ENCODE measurements around the gene MAP2K3.

DNA sequence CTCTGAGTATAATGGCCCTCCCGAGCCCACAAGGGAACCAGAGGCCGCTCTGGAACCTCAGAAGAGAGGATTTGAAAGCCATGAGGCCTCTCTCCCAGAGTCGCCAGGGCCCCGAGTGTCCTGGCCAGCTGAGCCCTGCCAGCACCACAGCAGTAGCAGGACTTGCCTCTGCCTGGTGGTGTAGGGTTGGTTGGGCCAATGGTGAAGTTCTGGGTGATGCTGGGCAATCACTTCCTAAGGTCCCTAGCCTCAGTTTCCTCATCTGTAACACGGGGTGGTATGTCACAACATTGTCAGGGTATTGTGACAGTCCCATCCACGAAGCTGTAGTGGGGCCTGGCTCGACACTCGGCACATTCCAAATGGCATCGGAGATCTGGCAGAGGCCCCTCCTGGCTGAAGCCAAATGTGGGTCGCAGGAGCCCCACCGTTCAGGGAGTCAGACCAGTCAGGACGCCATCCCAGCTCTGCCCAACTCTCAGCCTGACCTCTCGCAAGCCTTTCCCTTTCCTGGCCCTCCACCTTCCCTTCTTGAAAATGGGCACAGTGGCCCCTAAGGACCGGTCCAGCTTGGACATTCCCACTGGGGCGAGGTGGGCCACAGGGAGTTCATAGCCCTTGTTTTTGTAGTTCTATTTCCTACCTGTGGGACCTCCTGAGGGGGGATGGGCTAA lies 33.0 kb upstream of the MAP2K3 start:
- TF ChIP-seq, protein P1, sequence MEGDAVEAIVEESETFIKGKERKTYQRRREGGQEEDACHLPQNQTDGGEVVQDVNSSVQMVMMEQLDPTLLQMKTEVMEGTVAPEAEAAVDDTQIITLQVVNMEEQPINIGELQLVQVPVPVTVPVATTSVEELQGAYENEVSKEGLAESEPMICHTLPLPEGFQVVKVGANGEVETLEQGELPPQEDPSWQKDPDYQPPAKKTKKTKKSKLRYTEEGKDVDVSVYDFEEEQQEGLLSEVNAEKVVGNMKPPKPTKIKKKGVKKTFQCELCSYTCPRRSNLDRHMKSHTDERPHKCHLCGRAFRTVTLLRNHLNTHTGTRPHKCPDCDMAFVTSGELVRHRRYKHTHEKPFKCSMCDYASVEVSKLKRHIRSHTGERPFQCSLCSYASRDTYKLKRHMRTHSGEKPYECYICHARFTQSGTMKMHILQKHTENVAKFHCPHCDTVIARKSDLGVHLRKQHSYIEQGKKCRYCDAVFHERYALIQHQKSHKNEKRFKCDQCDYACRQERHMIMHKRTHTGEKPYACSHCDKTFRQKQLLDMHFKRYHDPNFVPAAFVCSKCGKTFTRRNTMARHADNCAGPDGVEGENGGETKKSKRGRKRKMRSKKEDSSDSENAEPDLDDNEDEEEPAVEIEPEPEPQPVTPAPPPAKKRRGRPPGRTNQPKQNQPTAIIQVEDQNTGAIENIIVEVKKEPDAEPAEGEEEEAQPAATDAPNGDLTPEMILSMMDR (conservative IDR thresholded peaks at IDR 0.05; ENCODE audit: low read length): no peak
- no peak for TF ChIP-seq EZH2phosphoT487 (IDR thresholded peaks at IDR 0.05; ENCODE audit: borderline replicate concordance, low read depth, low read length)
